ENCODE data around the gene ALKBH3.

DNA sequence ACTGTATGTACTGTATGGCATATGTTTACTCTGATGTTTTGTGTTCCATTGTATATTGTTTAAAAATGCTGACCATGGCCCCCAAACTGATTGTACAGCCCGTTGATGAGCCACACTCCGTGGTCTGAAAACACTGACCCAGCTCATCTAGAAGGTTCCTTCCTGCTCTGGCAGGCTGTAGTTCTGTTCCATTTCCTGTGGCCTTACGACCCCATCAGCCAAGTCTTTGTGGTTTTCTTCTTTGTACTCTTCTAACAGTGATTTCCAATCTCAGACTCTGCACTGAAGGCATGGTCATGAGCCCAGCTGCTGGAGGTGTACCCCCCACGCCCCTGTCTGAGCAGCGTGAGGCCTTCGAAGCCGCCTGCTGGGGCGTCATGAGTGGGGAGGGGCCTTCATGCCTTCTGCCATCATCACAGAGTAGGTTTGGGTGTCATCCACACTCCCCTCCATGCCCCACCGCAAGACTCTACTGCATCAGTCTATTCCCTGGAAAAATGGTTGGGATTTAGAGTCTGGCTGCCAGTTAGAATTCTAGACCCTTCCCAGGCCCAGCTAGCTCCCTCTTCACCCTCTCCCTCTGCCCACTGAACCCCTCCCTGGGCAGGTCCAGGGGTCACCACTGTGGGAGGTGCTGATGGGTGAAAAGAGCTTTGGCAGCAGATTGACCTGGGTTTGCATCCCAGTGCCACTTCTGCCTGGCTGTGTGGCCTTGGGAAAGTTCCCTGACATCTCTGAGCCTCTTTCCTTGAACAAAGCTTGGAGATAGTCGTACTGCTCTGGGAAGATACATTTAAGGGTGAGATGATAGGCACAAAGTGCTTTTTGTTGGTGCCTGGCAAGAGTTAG lies 50.5 kb downstream of the ALKBH3 start:
- TF ChIP-seq CTCF (IDR thresholded peaks at IDR 0.05) (no peak), POLR2A (IDR thresholded peaks at IDR 0.05; ENCODE audit: low read depth) (no peak), EP300 (IDR thresholded peaks at IDR 0.05) (no peak), POLR2AphosphoS5 (IDR thresholded peaks at IDR 0.05) (no peak)

Measured in esophagus muscularis mucosa (tissue), 4 donors.